Measurements from ENCODE around the gene UMODL1. TPM values are rescaled to one million over a fixed set of nuclear protein-coding genes. Genes with fewer than 3 reads are reported as not detected.

Gene UMODL1
- total and polyA plus RNA-seq, 8 donors: under 0.01 TPM; not detected in 7

DNA sequence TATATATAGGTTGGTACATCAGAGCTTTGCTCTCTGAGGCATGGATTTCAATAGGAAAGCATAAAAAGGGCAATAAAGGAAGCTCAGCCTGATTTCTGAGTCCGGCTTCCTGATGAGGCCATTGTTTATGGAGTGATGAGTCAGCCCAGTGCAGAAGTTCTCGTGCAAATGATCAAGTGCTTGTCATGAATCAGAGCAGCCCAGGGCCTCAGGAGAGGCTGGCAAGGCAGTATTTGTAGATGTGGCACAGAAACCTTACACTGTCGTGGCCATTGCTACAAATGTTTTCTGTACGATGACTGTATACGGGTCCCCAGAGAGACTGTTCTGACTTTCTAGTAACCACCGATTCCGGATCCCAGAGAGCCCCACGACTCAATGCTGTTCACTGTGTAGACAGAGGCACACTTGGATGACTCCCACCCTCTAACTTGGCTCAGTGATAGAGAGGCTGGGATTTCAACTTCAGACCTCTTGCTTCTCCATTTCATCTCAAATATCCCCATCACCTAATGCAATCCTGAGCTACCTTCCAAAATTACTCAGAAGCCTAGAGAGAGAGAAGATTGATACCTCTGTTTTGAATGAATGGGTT, 26.8 kb downstream of the UMODL1 start:
- Histone ChIP-seq H3K27ac (peak overlapping the region in 3 of 5 donors; percentile 31 to 65 (median 48)), H3K4me1 (peaks cover 0 to 16% (median 3%) of the 10 kb centered on the region in 4 donors), H3K4me3 (no peak overlapping the region), H3K36me3 (no peaks in the 10 kb centered on the region), H3K27me3 (peaks cover 0 to 8% (median 0%) of the 10 kb centered on the region in 3 donors), H3K9me3 (peaks cover 0 to 14% (median 0%) of the 10 kb centered on the region in 4 donors)
- peak; percentile 51 to 89 for DNase-seq
- intact Hi-C loops (cut with DNase I; ENCODE audit: low total_unique reads): no loop called here
- TF ChIP-seq POLR2A (IDR thresholded peaks at IDR 0.05): no peak
- TF ChIP-seq POLR2AphosphoS5 (IDR thresholded peaks at IDR 0.05): peak; percentile 33 to 71 (median 44)
- WGBS, 5 donors: 31 to 44% (median 34%) methylated on average over 8 of the region's 8 CpGs

DNA sequence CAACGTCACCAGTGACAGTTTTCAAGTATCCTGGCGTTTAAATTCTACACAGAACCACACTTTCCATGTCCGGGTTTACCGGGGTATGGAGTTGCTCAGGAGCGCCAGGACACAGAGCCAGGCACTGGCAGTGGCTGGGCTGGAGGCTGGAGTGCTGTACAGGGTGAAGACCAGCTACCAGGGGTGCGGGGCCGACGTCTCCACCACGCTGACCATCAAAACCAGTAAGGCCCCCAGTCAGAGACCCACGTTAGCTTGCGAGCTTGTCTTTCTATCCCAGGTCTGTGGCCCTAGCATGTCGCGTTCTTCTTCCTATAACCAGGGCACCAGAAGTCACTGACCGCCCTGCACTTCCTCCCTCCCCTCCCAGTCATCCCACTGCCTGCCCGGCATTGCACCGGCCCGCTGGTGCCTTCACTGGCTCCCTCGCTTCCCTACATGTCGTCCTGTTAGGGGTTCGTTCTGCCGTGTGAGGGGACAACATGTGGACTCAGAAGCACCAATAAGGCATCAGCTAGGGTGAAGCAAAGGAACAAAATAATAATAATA, 27.9 kb downstream of the UMODL1 start:
- TF ChIP-seq POLR2A (IDR thresholded peaks at IDR 0.05) (no peak), POLR2AphosphoS5 (IDR thresholded peaks at IDR 0.05) (no peak), EP300 (IDR thresholded peaks at IDR 0.05) (no peak)
- TF ChIP-seq, protein P1, sequence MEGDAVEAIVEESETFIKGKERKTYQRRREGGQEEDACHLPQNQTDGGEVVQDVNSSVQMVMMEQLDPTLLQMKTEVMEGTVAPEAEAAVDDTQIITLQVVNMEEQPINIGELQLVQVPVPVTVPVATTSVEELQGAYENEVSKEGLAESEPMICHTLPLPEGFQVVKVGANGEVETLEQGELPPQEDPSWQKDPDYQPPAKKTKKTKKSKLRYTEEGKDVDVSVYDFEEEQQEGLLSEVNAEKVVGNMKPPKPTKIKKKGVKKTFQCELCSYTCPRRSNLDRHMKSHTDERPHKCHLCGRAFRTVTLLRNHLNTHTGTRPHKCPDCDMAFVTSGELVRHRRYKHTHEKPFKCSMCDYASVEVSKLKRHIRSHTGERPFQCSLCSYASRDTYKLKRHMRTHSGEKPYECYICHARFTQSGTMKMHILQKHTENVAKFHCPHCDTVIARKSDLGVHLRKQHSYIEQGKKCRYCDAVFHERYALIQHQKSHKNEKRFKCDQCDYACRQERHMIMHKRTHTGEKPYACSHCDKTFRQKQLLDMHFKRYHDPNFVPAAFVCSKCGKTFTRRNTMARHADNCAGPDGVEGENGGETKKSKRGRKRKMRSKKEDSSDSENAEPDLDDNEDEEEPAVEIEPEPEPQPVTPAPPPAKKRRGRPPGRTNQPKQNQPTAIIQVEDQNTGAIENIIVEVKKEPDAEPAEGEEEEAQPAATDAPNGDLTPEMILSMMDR (IDR thresholded peaks at IDR 0.05): no peak
- 84 to 92% (median 86%) methylated on average over 20 to 21 of the region's 21 CpGs for WGBS, 5 donors
- Histone ChIP-seq H3K27ac (no peak overlapping the region), H3K4me1 (peaks cover 0 to 16% (median 3%) of the 10 kb centered on the region in 4 donors), H3K9me3 (peaks cover 0 to 12% (median 0%) of the 10 kb centered on the region in 4 donors), H3K36me3 (no peaks in the 10 kb centered on the region), H3K4me3 (no peak overlapping the region), H3K27me3 (no peaks in the 10 kb centered on the region)
- intact Hi-C loops (cut with DNase I; ENCODE audit: low total_unique reads): no loop called here
- no peak for DNase-seq

DNA sequence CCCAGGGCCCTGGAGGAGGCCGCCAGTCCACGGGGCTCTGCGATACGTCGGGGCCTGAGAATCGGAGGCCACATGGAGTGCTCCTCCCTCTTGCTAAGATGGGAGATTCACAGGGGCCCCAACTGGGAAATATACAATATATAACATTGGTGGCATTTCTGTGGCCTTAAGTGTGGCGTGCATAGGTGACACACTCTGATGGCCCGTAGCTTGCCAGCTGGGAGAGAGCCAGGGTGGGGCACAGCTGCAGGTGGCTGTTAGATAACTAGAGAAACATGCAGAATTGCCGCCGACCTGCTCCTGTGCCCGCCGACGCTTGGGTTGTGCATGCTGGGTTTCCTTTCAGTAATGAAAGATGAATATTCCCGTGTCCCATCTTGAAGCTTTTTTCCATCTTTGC, 30.1 kb downstream of the UMODL1 start:
- no peaks in the 10 kb centered on the region for H3K9me3 ChIP-seq
- 79 to 87% (median 84%) methylated on average over 14 of the region's 14 CpGs for WGBS, 5 donors
- no peak overlapping the region for H3K4me3 ChIP-seq
- DNase-seq: no peak
- H3K27me3 ChIP-seq: peaks cover 0 to 16% (median 0%) of the 10 kb centered on the region in 3 donors
- no peak overlapping the region for H3K27ac ChIP-seq
- peaks cover 0 to 16% (median 3%) of the 10 kb centered on the region in 4 donors for H3K4me1 ChIP-seq
- intact Hi-C loops (cut with DNase I; ENCODE audit: low total_unique reads): no loop called here
- no peak for TF ChIP-seq POLR2AphosphoS5 (IDR thresholded peaks at IDR 0.05)
- TF ChIP-seq, protein P1 (IDR thresholded peaks at IDR 0.05): no peak
- no peak for TF ChIP-seq EP300 (IDR thresholded peaks at IDR 0.05)
- no peak for TF ChIP-seq POLR2A (IDR thresholded peaks at IDR 0.05)
- no peaks in the 10 kb centered on the region for H3K36me3 ChIP-seq

DNA sequence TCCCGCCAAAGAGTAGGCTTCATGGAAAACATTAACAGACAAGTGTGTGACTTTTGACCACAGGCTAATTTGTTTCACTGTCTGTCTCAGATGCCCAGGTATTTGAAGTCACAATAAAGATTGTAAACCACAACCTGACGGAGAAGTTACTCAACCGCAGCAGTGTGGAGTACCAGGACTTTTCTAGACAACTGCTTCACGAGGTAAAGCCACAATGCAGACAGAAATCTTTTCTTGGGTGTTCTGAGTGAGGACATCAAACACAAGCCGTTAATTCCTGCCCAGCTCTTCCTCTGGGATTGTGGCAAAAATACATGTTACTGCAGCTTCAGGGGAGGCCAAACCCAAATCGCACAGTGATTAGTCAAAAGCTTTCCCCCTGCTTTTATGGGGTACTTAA, 31.0 kb downstream of the UMODL1 start:
- peaks cover 0 to 21% (median 0%) of the 10 kb centered on the region in 3 donors for H3K27me3 ChIP-seq
- no peak overlapping the region for H3K27ac ChIP-seq
- no peaks in the 10 kb centered on the region for H3K36me3 ChIP-seq
- 72 to 82% (median 79%) methylated on average over 6 of the region's 6 CpGs for WGBS, 5 donors
- H3K4me1 ChIP-seq: peaks cover 0 to 13% (median 3%) of the 10 kb centered on the region in 4 donors
- no peaks in the 10 kb centered on the region for H3K9me3 ChIP-seq
- intact Hi-C loops (cut with DNase I; ENCODE audit: low total_unique reads): no loop called here
- DNase-seq: no peak
- no peak overlapping the region for H3K4me3 ChIP-seq
- TF ChIP-seq EP300 (IDR thresholded peaks at IDR 0.05) (no peak), POLR2A (IDR thresholded peaks at IDR 0.05) (no peak), POLR2AphosphoS5 (IDR thresholded peaks at IDR 0.05) (no peak)
- TF ChIP-seq, protein P1 (IDR thresholded peaks at IDR 0.05): no peak

DNA sequence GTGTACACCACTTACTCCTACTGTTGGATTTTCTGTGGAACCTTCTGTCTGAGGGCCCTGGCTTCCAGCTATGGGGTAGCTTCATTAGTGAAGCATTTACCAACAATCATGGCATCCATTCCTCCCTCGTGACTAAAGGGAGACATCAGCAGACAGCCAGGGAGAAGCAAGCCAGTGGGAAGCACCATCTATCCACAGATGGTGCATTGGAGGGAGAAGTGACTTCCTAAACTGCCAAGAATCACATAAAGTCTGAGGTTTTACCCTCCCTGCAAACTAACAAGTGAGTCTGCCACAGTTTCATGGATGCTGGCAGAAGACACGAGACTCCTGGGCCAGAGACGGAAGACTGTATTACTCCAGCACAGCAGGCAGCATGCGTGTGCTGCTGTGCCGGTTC, 31.4 kb downstream of the UMODL1 start:
- peaks cover 0 to 11% (median 4%) of the 10 kb centered on the region in 4 donors for H3K4me1 ChIP-seq
- H3K4me3 ChIP-seq: no peak overlapping the region
- peaks cover 0 to 26% (median 0%) of the 10 kb centered on the region in 3 donors for H3K27me3 ChIP-seq
- no peaks in the 10 kb centered on the region for H3K36me3 ChIP-seq
- no peak overlapping the region for H3K27ac ChIP-seq
- no peaks in the 10 kb centered on the region for H3K9me3 ChIP-seq
- no peak for DNase-seq
- 76 to 86% (median 82%) methylated on average over 5 of the region's 5 CpGs for WGBS, 5 donors
- intact Hi-C loops (cut with DNase I; ENCODE audit: low total_unique reads): no loop called here
- TF ChIP-seq POLR2A (IDR thresholded peaks at IDR 0.05): no peak
- no peak for TF ChIP-seq EP300 (IDR thresholded peaks at IDR 0.05)
- TF ChIP-seq, protein P1 (IDR thresholded peaks at IDR 0.05): no peak

Measured in stomach (tissue), 9 donors.